HFFc6 (cell line): ENCODE data around the gene PLEKHO2. TPM values are rescaled to one million over a fixed set of nuclear protein-coding genes. Genes with fewer than 3 reads are reported as not detected.

Experiments
- DNase-seq: peaks from one replicate; pipeline ENCODE4 v3.0.0-alpha.2; 2018
- H3K27ac Mint-ChIP-seq: 2 replicates; pipeline ENCODE4 v1.8.0; 2020; ENCODE audit warnings: mild to moderate bottlenecking, mixed read lengths
- H3K27me3 Mint-ChIP-seq: 2 replicates; pipeline ENCODE4 v1.8.0; 2021; ENCODE audit warnings: mild to moderate bottlenecking, moderate library complexity, mixed read lengths; ENCODE audit not compliant: insufficient read depth
- H3K36me3 Mint-ChIP-seq: 2 replicates; pipeline ENCODE4 v1.8.0; 2021; ENCODE audit warnings: low read depth, mixed read lengths
- H3K4me1 Mint-ChIP-seq: 2 replicates; pipeline ENCODE4 v1.8.0; 2020; ENCODE audit warnings: low read depth, mixed read lengths
- H3K4me3 Mint-ChIP-seq: 2 replicates; pipeline ENCODE4 v1.8.0; 2020; ENCODE audit warnings: mild to moderate bottlenecking, moderate library complexity, mixed read lengths
- H3K9me3 Mint-ChIP-seq: 2 replicates; pipeline ENCODE4 v1.8.0; 2020; ENCODE audit warnings: mild to moderate bottlenecking, mixed read lengths
- total RNA-seq, 6 experiments: library from RNA; stranded (reverse); fragmentation: NEBNext Ultra II Directional; extraction: Animal tissue kit (Norgen Biotek cat#: 25700); gene quantifications; 2 replicates in 1 of 6; 3 replicates in 5 of 6; pipeline ENCODE4 v1.2.3, GENCODE V29; 2021
- TF ChIP-seq, protein P1 (sequence below): fragments of 200-600 bp; sonication (generic); IDR thresholded peaks from 2 replicates; pipeline ENCODE4 v1.5.0; 2021; ENCODE audit warnings: antibody characterized with exemption, mild to moderate bottlenecking

The PLEKHO2 gene
- total RNA-seq, 6 experiments from 2014 or later: 23.0 to 28.3 (median 25.4) TPM

DNA sequence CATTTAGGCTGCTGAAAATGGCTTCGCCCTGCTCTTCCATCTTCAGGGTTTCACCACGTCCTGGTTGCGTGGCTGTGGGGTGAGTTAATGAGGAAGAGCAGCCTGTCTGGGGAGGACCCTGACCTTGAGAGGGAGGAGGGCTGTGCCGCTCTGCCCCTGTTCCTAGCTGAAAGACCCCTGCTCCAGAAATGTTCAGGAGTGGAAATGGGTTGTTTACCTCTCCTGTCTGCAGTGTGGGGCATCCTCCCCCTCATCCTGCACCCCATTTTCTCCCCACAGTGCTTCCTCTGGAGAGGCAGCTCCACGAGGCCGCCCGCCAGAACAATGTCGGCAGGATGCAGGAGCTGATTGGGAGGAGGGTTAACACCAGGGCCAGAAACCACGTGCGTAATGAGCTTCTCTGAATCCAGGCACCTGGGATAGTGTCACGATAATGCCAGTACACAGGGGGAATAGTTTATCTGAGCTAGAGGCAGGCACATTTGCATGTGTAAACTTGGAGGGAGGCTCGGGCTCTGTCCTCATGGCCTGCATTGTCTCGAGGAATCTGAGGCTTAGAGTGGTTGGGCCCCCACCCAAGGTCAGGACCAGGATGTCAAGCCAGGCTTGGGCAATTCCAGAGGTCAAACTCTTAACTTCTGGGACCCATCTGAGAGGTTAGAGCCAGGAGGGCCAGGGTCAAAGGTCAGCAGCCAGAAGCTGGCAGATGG lies 74.0 kb downstream of the PLEKHO2 start:
- TF ChIP-seq, protein P1, sequence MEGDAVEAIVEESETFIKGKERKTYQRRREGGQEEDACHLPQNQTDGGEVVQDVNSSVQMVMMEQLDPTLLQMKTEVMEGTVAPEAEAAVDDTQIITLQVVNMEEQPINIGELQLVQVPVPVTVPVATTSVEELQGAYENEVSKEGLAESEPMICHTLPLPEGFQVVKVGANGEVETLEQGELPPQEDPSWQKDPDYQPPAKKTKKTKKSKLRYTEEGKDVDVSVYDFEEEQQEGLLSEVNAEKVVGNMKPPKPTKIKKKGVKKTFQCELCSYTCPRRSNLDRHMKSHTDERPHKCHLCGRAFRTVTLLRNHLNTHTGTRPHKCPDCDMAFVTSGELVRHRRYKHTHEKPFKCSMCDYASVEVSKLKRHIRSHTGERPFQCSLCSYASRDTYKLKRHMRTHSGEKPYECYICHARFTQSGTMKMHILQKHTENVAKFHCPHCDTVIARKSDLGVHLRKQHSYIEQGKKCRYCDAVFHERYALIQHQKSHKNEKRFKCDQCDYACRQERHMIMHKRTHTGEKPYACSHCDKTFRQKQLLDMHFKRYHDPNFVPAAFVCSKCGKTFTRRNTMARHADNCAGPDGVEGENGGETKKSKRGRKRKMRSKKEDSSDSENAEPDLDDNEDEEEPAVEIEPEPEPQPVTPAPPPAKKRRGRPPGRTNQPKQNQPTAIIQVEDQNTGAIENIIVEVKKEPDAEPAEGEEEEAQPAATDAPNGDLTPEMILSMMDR: no peak
- Mint-ChIP-seq H3K4me3 (no peak overlapping the region), H3K4me1 (peaks cover 9% of the 10 kb centered on the region), H3K9me3 (no peaks in the 10 kb centered on the region), H3K27ac (no peak overlapping the region), H3K27me3 (peaks cover 10% of the 10 kb centered on the region; the same call in 1 of the 2 replicates), H3K36me3 (no peaks in the 10 kb centered on the region)
- no peak for DNase-seq

DNA sequence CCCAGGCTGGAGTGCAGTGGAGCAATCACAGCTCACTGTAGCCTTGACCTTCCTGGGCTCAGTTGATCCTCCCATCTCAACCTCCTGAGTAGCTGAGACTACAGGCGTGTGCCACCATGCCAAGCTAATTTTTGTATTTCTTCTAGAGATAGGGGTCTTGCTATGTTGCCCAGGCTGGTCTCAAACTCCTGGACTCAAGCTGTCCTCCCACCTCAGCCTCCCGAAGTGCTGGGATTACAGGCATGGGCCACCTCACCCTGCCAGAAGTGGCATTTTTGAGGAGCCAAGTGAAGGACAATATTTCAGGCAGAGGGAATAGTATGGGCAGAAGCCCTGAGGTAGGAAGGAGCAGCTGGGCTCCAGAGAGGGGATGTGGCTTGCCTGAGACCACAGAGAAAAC lies 74.7 kb downstream of the PLEKHO2 start:
- Mint-ChIP-seq H3K9me3 (no peaks in the 10 kb centered on the region), H3K27ac (no peak overlapping the region), H3K36me3 (no peaks in the 10 kb centered on the region), H3K27me3 (peaks cover 10% of the 10 kb centered on the region; the same call in 1 of the 2 replicates), H3K4me1 (peaks cover 2% of the 10 kb centered on the region), H3K4me3 (no peak overlapping the region)
- no peak for DNase-seq
- TF ChIP-seq, protein P1: no peak

DNA sequence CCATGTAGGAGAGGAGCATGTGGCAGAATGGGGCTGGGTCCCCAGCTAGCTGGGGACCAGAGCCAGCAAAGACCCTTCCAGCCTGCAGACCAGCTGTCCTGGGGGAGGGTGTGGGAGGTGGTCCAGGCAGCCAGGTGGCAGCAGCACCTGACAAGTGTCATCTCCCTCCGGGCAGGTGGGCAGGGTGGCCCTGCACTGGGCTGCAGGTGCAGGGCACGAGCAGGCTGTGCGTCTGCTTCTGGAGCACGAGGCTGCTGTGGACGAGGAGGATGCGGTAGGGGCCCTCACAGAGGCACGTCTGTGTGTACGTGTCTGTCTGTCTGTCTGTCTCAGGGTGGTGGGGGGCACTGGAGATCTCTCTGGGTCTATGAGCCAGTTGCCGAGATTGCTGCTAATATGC lies 75.5 kb downstream of the PLEKHO2 start:
- Mint-ChIP-seq H3K36me3 (no peaks in the 10 kb centered on the region), H3K9me3 (no peaks in the 10 kb centered on the region), H3K27me3 (peaks cover 12% of the 10 kb centered on the region), H3K4me3 (no peak overlapping the region), H3K27ac (no peak overlapping the region), H3K4me1 (no peaks in the 10 kb centered on the region)
- no peak for DNase-seq
- TF ChIP-seq, protein P1: no peak

Other genes starting within 250 kb of the PLEKHO2 start
- gene RBPMS2, start 66.3 kb upstream of the PLEKHO2 start, total RNA-seq: under 1 TPM in 1 of 6 experiments, not detected in 5; 0.14 TPM
- gene PIF1, start 16.3 kb upstream of the PLEKHO2 start, total RNA-seq: 10 to 100 TPM in 1 of 6 experiments, 1 to 10 TPM in 5; 4.0 to 10.7 (median 8.4) TPM
- gene ANKDD1A, start 70.0 kb downstream of the PLEKHO2 start, total RNA-seq: 1 to 10 TPM; 1.3 to 2.4 (median 1.9) TPM
- 10 to 100 TPM; 66.4 to 91.3 (median 78.3) TPM for gene SPG21, start 148.0 kb downstream of the PLEKHO2 start, total RNA-seq
- 10 to 100 TPM; 15.5 to 18.3 (median 16.9) TPM for gene MTFMT, start 187.7 kb downstream of the PLEKHO2 start, total RNA-seq
- gene SLC51B, start 203.5 kb downstream of the PLEKHO2 start, total RNA-seq: not detected
- gene RASL12, start 226.1 kb downstream of the PLEKHO2 start, total RNA-seq: not detected
- not detected for gene KBTBD13, start 234.8 kb downstream of the PLEKHO2 start, total RNA-seq